ENCODE data around the gene CRYGA.

Gene CRYGA

GRCh38 chr2:208189069-208189809, 25.9 kb upstream of the CRYGA start:
- ATAC-seq (ENCODE audit: low read depth) (no peak), DNase-seq (ENCODE audit: low spot score) (no peak)
- Histone ChIP-seq H3K27ac (ENCODE audit: poor library complexity, severe bottlenecking) (no peak overlapping the region), H3K4me3 (ENCODE audit: severe bottlenecking) (no peak overlapping the region), H3K4me1 (ENCODE audit: insufficient read depth, poor library complexity, severe bottlenecking) (peaks cover 4% of the 10 kb centered on the region), H3K36me3 (ENCODE audit: low read depth) (no peaks in the 10 kb centered on the region), H3K9me3 (ENCODE audit: severe bottlenecking) (no peaks in the 10 kb centered on the region), H3K27me3 (ENCODE audit: insufficient read depth, poor library complexity, severe bottlenecking) (no peaks in the 10 kb centered on the region)
- TF ChIP-seq, protein P1, sequence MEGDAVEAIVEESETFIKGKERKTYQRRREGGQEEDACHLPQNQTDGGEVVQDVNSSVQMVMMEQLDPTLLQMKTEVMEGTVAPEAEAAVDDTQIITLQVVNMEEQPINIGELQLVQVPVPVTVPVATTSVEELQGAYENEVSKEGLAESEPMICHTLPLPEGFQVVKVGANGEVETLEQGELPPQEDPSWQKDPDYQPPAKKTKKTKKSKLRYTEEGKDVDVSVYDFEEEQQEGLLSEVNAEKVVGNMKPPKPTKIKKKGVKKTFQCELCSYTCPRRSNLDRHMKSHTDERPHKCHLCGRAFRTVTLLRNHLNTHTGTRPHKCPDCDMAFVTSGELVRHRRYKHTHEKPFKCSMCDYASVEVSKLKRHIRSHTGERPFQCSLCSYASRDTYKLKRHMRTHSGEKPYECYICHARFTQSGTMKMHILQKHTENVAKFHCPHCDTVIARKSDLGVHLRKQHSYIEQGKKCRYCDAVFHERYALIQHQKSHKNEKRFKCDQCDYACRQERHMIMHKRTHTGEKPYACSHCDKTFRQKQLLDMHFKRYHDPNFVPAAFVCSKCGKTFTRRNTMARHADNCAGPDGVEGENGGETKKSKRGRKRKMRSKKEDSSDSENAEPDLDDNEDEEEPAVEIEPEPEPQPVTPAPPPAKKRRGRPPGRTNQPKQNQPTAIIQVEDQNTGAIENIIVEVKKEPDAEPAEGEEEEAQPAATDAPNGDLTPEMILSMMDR (IDR thresholded peaks at IDR 0.05; ENCODE audit: poor library complexity, severe bottlenecking): no peak

DNA sequence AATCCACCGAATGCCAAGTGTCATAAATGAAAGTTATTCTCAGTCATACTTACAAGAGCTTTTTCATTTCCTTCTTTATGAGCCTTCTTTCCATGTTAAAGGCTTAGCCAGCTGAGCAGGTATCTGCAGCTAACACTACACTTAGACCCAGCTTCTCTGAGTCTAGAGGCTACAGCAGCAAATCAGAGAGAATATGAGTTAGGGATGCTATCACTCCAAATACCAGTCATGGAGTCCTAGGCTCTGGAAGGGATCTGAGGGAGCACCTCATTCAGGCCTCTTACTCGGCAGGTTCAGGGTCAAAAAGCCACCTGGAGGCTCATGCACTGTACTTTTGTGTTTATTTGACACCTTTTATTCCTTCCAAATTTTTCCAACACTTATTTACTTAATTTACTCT, 23.5 kb upstream of the CRYGA start:
- H3K27me3 ChIP-seq (ENCODE audit: insufficient read depth, poor library complexity, severe bottlenecking): no peaks in the 10 kb centered on the region
- no peak overlapping the region for H3K4me3 ChIP-seq (ENCODE audit: severe bottlenecking)
- ATAC-seq (ENCODE audit: low read depth) (no peak), DNase-seq (ENCODE audit: low spot score) (no peak)
- H3K27ac ChIP-seq (ENCODE audit: poor library complexity, severe bottlenecking): no peak overlapping the region
- no peaks in the 10 kb centered on the region for H3K4me1 ChIP-seq (ENCODE audit: insufficient read depth, poor library complexity, severe bottlenecking)
- TF ChIP-seq, protein P1 (IDR thresholded peaks at IDR 0.05; ENCODE audit: poor library complexity, severe bottlenecking): no peak
- no peaks in the 10 kb centered on the region for H3K36me3 ChIP-seq (ENCODE audit: low read depth)
- H3K9me3 ChIP-seq (ENCODE audit: severe bottlenecking): no peaks in the 10 kb centered on the region

GRCh38 chr2:208186465-208186864, 23.1 kb upstream of the CRYGA start:
- no peaks in the 10 kb centered on the region for H3K4me1 ChIP-seq (ENCODE audit: insufficient read depth, poor library complexity, severe bottlenecking)
- no peaks in the 10 kb centered on the region for H3K9me3 ChIP-seq (ENCODE audit: severe bottlenecking)
- ATAC-seq (ENCODE audit: low read depth): no peak
- TF ChIP-seq, protein P1 (IDR thresholded peaks at IDR 0.05; ENCODE audit: poor library complexity, severe bottlenecking): no peak
- H3K27ac ChIP-seq (ENCODE audit: poor library complexity, severe bottlenecking): no peak overlapping the region
- H3K27me3 ChIP-seq (ENCODE audit: insufficient read depth, poor library complexity, severe bottlenecking): no peaks in the 10 kb centered on the region
- no peaks in the 10 kb centered on the region for H3K36me3 ChIP-seq (ENCODE audit: low read depth)
- no peak overlapping the region for H3K4me3 ChIP-seq (ENCODE audit: severe bottlenecking)
- DNase-seq (ENCODE audit: low spot score): no peak

GRCh38 chr2:208183972-208184705, 20.8 kb upstream of the CRYGA start:
- no peak for ATAC-seq (ENCODE audit: low read depth)
- TF ChIP-seq, protein P1 (IDR thresholded peaks at IDR 0.05; ENCODE audit: poor library complexity, severe bottlenecking): no peak
- H3K27me3 ChIP-seq (ENCODE audit: insufficient read depth, poor library complexity, severe bottlenecking): no peaks in the 10 kb centered on the region
- H3K36me3 ChIP-seq (ENCODE audit: low read depth): no peaks in the 10 kb centered on the region
- no peaks in the 10 kb centered on the region for H3K9me3 ChIP-seq (ENCODE audit: severe bottlenecking)
- H3K4me3 ChIP-seq (ENCODE audit: severe bottlenecking): no peak overlapping the region
- H3K4me1 ChIP-seq (ENCODE audit: insufficient read depth, poor library complexity, severe bottlenecking): no peaks in the 10 kb centered on the region
- no peak for DNase-seq (ENCODE audit: low spot score)
- no peak overlapping the region for H3K27ac ChIP-seq (ENCODE audit: poor library complexity, severe bottlenecking)

DNA sequence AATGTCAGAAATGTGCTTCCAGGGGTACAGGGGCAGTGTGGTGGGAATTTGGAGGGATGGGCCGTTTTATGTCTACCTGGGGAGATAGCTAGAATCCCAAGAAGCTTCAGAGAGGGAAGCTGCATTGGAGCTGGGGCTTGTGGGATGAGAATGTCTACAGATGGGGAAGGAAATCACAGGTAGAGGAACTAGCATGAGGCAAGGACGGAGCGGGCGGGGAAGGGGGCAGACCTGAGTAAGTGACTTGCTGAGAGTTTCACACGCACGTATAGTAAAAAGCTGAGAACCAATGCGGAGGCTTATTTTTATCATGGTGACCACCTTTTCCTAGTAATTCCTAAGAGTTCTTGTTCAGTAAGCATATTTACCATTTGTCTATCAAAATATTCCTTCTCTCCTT, 20.1 kb upstream of the CRYGA start:
- Histone ChIP-seq H3K27me3 (ENCODE audit: insufficient read depth, poor library complexity, severe bottlenecking) (no peaks in the 10 kb centered on the region), H3K36me3 (ENCODE audit: low read depth) (no peaks in the 10 kb centered on the region), H3K9me3 (ENCODE audit: severe bottlenecking) (no peaks in the 10 kb centered on the region), H3K27ac (ENCODE audit: poor library complexity, severe bottlenecking) (no peak overlapping the region), H3K4me1 (ENCODE audit: insufficient read depth, poor library complexity, severe bottlenecking) (no peaks in the 10 kb centered on the region), H3K4me3 (ENCODE audit: severe bottlenecking) (no peak overlapping the region)
- DNase-seq (ENCODE audit: low spot score): no peak
- ATAC-seq (ENCODE audit: low read depth): no peak
- TF ChIP-seq, protein P1 (IDR thresholded peaks at IDR 0.05; ENCODE audit: poor library complexity, severe bottlenecking): no peak

Measured in RWPE2 (cell line).